Measurements from ENCODE around the gene KIF3B. TPM values are rescaled to one million over a fixed set of nuclear protein-coding genes. Genes with fewer than 3 reads are reported as not detected.

The KIF3B gene
- total RNA-seq, 1 experiment from 2014 or later: 21.7 TPM

GRCh38 chr20:32343439-32343838 lies 66.0 kb downstream of the KIF3B start:
- no peaks in the 10 kb centered on the region for H3K27me3 Mint-ChIP-seq (ENCODE audit: insufficient read depth, unreplicated experiment)
- H3K4me1 Mint-ChIP-seq (ENCODE audit: insufficient read depth, unreplicated experiment): peaks cover 7% of the 10 kb centered on the region
- H3K36me3 Mint-ChIP-seq (ENCODE audit: insufficient read depth, unreplicated experiment): no peaks in the 10 kb centered on the region
- ChIA-PET POLR2A (interaction anchor here (1.3 to 2.3 kb wide), 4 partner anchors 9 to 16 kb away, joined by 5 to 20 read pairs (median 12); partner anchors contain the start of gene ASXL1), CTCF (interaction anchor here (0.5 kb wide), 1 partner anchor 142 kb away, joined by 3 read pairs; no protein-coding TSS in a partner anchor)
- H3K4me3 Mint-ChIP-seq (ENCODE audit: unreplicated experiment): no peak overlapping the region
- no TSS peak for BruUV-seq (replicated peaks)
- H3K27ac Mint-ChIP-seq (ENCODE audit: low read depth, unreplicated experiment): no peak overlapping the region
- intact Hi-C loops (cut with micrococcal nuclease): no loop called here
- DNase-seq (ENCODE audit: unreplicated experiment): peak; percentile 90
- TF ChIP-seq CTCF (IDR thresholded peaks at IDR 0.05; ENCODE audit: unreplicated experiment): no peak
- H3K9me3 Mint-ChIP-seq (ENCODE audit: unreplicated experiment): no peaks in the 10 kb centered on the region

- POLR2A ChIA-PET: interaction anchor here (0.9 to 1.8 kb wide), 5 partner anchors 9 to 138 kb away, joined by 3 to 9 read pairs (median 5); partner anchors contain the start of gene KIF3B
- Mint-ChIP-seq H3K27ac (ENCODE audit: low read depth, unreplicated experiment) (no peak overlapping the region), H3K4me3 (ENCODE audit: unreplicated experiment) (no peak overlapping the region), H3K36me3 (ENCODE audit: insufficient read depth, unreplicated experiment) (no peaks in the 10 kb centered on the region), H3K9me3 (ENCODE audit: unreplicated experiment) (peaks cover 7% of the 10 kb centered on the region), H3K27me3 (ENCODE audit: insufficient read depth, unreplicated experiment) (no peaks in the 10 kb centered on the region), H3K4me1 (ENCODE audit: insufficient read depth, unreplicated experiment) (peaks cover 7% of the 10 kb centered on the region)
- no TSS peak for BruUV-seq (replicated peaks)
- no peak for DNase-seq (ENCODE audit: unreplicated experiment)
- intact Hi-C loops (cut with micrococcal nuclease): no loop called here
- CTCF ChIA-PET: interaction anchor here (0.5 to 1.8 kb wide), 9 partner anchors 8 to 800 kb away, joined by 3 to 10 read pairs (median 4); no protein-coding TSS in a partner anchor
- TF ChIP-seq CTCF (IDR thresholded peaks at IDR 0.05; ENCODE audit: unreplicated experiment): no peak
Observed at GRCh38 chr20:32344835-32345506, 67.5 kb downstream of the KIF3B start.

DNA sequence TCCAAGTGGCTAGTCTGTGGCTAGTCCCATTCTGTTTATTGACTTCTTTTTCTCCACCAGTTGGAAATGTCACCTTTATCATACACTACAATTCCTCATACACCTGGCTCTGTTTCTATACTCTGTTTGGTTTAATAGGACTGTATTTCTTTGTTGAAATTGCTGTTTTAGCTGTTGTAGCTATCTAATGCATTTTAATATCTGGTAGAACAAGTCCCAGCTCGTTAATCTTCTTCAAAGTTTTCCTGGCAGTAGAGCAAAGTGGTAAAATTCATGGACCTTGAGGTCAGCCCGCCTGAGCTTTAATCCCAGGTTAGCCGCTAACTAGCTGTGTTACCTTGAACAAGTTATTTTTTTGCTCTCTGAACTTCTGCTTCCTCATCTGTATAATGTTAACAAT lies 70.8 kb downstream of the KIF3B start:
- no peak for TF ChIP-seq CTCF (IDR thresholded peaks at IDR 0.05; ENCODE audit: unreplicated experiment)
- Mint-ChIP-seq H3K9me3 (ENCODE audit: unreplicated experiment) (peaks cover 7% of the 10 kb centered on the region), H3K4me3 (ENCODE audit: unreplicated experiment) (no peak overlapping the region), H3K27ac (ENCODE audit: low read depth, unreplicated experiment) (no peak overlapping the region), H3K4me1 (ENCODE audit: insufficient read depth, unreplicated experiment) (no peaks in the 10 kb centered on the region), H3K27me3 (ENCODE audit: insufficient read depth, unreplicated experiment) (no peaks in the 10 kb centered on the region), H3K36me3 (ENCODE audit: insufficient read depth, unreplicated experiment) (no peaks in the 10 kb centered on the region)
- BruUV-seq (replicated peaks): no TSS peak
- ChIA-PET CTCF (interaction anchor here (0.8 to 1.9 kb wide), 2 partner anchors 9 to 11 kb away, joined by 4 to 6 read pairs; no protein-coding TSS in a partner anchor), POLR2A (interaction anchor here (1.7 kb wide), 1 partner anchor 9 kb away, joined by 8 read pairs; the partner anchor contains the start of gene ASXL1)
- intact Hi-C loops (cut with micrococcal nuclease): no loop called here
- DNase-seq (ENCODE audit: unreplicated experiment): no peak

GRCh38 chr20:32350421-32350820 lies 73.0 kb downstream of the KIF3B start:
- ChIA-PET POLR2A (no interaction called here), CTCF (no interaction called here)
- no peak for TF ChIP-seq CTCF (IDR thresholded peaks at IDR 0.05; ENCODE audit: unreplicated experiment)
- H3K9me3 Mint-ChIP-seq (ENCODE audit: unreplicated experiment): peaks cover 7% of the 10 kb centered on the region
- H3K4me1 Mint-ChIP-seq (ENCODE audit: insufficient read depth, unreplicated experiment): peaks cover 13% of the 10 kb centered on the region
- BruUV-seq (replicated peaks): no TSS peak
- no peak overlapping the region for H3K4me3 Mint-ChIP-seq (ENCODE audit: unreplicated experiment)
- no peaks in the 10 kb centered on the region for H3K27me3 Mint-ChIP-seq (ENCODE audit: insufficient read depth, unreplicated experiment)
- no peaks in the 10 kb centered on the region for H3K36me3 Mint-ChIP-seq (ENCODE audit: insufficient read depth, unreplicated experiment)
- H3K27ac Mint-ChIP-seq (ENCODE audit: low read depth, unreplicated experiment): no peak overlapping the region
- intact Hi-C loops (cut with micrococcal nuclease): no loop called here
- no peak for DNase-seq (ENCODE audit: unreplicated experiment)
